SKM-1 (cell line): ENCODE results near the gene SYCE1L.
"Not testable (repeated sequence)": the region's sequence is repeated elsewhere in the genome, so short reads cannot be mapped to it uniquely, and the experiment has no call there.

Experiments used
- DNase-seq: peaks from one replicate; lab custom pipeline; 2025; ENCODE audit not compliant: unreplicated experiment; lab: John Stamatoyannopoulos, UW

The SYCE1L gene, protein sequence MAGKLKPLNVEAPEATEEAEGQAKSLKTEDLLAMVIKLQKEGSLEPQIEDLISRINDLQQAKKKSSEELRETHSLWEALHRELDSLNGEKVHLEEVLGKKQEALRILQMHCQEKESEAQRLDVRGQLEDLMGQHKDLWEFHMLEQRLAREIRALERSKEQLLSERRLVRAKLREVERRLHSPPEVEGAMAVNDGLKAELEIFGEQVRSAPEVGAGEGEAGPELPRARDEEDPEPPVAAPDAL

DNA sequence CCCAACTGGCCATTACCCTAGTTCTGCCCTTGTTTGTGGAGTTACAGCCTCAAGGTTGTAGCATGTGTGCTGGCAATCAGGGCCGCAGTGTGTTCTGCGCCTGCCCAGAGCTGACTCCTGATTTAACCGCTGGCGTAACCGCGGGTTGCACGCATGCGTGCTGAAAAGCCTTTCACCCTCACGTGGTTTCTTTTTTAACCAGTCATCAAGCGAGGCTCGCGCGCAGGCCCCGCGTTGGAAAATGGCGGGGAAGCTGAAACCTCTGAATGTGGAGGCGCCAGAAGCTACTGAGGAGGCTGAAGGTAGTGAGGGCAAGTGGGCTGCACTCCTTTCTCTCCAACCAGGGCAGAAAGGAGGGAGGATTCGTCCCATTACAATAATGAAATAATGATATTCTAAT lies at the start of gene SYCE1L:
SYCE1L (plus strand) TSS at position 198 of the 400 bp plus-strand sequence; CDS start at position 242, 44 bp downstream.
- DNase-seq = no peak

DNA sequence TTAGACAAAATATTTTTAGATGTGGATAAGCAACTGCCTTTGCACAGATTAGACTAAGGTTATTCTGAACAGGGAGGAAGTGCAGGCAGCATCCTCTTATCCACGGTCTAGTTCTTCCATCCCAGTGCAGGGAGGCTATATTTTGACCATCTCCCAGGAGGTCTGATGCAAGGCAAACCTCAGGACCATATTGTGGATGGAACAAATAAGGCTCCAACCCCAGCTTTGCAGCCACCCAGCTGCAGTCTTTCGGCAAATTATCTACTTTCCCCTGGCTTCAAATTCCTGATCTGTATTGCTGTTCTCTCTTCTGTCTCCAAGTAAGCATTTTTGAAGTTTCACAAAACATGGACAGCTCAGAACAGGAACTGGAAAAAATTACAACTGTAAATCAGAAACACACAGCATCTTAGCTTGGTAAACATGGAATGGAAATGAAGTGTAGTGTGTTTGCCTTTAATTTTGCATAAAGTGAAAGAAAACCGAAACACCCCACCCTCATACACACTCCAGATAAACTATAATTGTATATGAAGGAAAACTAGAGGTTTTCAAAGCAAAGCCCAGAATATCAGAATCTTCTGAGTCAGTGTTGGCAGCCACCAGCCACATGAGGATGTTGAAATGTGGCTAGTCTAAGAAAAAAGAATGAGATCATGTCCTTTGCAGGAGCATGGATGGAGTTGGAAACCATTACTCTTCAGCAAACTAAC lies 41.7 kb upstream of the SYCE1L start:
- no peak for DNase-seq

DNA sequence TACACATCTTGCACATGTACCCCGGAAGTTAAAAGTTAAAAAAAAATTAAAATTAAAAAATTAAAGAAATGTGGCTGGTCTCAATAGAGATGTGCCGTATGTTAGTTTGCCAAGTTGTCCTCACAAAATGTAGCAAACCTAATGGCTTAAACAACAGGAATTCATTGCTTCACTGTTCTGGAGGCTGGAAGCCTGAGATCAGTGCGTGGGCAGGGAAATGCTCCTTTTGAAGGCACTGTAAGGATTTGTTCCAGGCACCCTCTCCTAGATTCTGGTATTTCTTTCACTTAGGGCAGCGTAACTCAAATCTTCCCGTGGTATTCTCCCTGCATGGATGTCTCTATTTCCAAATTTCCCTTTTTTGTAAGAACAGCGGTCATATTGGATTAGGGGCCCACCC lies 40.9 kb upstream of the SYCE1L start:
- DNase-seq = no peak

DNA sequence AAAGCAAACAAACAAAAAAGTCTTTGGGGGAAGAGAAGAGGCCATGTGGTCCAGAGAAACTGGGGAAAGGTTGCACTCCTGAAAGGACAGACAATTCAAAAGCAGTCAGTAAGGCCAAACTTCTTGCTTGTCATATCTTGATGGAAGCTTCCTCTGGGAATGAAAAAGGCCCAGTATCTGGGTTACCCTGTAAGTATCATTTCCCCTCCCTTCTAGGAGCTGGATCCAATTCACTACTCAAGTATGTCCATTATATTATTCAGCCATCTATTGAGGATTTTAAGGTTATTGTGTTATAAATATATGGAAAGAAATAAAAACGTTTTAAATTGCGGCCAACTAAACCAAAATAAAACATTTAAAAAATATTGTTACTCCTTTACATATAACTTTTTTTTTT lies 34.2 kb upstream of the SYCE1L start:
- no peak for DNase-seq

DNA sequence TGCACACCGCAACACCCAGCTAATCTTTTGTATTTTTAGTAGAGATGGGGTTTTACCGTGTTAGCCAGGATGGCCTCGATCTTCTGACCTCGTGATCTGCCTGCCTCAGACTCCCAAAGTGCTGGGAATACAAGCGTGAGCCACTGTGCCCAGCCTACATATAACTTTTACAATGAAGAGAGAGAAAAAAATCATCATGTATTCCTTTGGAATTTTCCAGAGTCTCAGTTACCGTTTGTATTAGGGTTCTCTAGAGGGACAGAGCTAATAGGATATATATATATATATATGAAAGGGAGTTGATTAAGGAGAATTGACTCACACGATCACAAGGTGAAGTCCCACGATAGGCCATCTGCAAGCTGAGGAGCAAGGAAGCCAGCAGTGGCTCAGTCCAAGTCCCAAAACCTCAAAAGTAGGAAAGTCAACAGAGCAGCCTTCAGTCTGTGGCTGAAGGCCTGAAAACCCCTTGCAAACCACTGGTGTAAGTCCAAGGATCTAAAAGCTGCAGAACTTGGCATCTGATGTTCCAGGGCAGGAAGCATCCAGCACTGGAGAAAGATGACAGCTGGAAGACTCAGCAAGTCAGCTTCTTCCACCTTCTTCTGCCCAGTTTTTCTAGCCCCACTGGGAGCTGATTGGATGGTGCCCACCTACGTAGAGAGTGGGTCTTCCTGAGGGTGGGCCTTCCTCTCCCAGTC lies 33.5 kb upstream of the SYCE1L start:
- not testable (repeated sequence) for DNase-seq

DNA sequence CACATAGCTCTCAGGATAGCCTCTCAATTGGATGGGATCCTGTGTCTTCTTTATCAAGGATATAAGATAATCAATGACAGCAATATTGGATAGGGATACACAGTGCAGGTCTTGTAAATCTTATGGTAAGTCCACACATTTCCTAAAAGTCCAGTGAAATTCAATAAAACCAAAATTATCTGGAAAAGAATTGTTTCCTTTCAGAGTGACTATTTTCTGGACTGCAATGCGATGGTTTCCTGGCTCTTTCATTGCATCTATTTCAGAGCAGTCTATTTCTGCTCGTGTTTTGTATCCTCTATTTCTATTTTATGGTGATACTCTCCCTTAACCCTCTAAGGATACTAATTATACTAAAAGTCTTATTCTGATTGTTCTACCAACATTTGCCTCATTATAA lies 32.5 kb upstream of the SYCE1L start:
- no peak for DNase-seq

DNA sequence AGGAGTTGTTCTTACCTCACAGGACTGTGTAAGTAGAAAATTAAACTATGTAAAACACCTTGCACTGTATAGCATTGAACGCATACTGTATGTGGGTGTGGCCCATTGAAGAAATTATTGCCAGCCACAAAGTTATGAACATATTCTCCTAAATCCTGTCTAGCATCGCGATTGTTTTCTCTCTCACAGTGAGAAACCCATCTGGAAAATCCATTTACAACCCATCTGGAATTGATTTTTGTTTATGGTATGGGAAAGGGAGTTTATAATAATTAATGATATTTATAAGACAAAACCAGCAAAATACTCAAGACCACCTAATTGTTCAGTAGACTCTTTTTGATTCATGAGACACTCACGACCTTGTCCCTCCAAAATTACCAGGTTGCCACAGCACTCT lies 30.3 kb upstream of the SYCE1L start:
- DNase-seq = no peak

DNA sequence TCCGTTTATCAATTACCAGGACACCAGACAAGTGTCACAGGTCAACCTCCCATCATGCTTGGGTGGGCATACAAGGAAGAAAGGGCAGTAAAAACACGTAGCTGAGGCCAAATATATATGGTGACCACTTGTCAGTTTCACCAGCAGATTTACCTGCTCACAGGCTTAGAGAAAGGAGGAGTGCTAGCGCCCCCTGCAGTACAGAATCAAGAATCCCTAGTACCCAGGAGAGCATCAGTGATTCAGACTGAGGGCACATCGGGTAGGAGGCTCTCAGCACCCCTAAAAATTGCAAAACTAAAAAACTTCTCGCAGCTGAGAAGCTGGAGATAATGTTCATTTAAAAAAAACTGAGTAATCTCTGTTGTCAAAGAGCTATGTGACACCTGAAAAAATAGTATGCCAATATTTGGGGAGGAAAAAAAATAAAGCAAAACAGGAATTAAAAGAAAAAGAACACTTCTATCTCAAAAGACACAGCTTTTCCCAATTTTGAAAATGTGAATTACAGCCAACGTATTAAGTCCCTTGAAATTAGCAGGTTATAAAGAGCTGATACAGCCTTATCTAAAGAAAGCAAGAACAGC lies 29.5 kb upstream of the SYCE1L start:
- peak; percentile 23 for DNase-seq

DNA sequence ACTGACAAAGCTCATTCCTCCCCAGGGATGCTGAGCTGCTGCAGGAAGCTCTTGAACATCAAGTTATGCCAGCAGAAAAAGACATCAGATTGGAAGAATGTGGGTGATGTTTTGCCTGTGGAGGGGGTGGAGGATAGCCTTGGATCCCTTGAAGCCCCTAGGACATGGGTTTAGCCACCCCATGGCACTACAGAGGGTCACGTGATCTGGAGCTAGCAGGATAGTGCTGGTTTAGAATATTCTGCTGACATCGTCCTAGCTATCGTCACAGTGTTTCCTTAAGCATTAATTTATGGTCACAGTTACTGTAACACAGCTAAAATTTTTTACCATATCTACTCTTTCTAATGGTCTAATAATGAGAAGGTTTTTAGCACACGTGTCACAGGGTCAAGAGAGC lies 28.4 kb upstream of the SYCE1L start:
- DNase-seq = no peak

DNA sequence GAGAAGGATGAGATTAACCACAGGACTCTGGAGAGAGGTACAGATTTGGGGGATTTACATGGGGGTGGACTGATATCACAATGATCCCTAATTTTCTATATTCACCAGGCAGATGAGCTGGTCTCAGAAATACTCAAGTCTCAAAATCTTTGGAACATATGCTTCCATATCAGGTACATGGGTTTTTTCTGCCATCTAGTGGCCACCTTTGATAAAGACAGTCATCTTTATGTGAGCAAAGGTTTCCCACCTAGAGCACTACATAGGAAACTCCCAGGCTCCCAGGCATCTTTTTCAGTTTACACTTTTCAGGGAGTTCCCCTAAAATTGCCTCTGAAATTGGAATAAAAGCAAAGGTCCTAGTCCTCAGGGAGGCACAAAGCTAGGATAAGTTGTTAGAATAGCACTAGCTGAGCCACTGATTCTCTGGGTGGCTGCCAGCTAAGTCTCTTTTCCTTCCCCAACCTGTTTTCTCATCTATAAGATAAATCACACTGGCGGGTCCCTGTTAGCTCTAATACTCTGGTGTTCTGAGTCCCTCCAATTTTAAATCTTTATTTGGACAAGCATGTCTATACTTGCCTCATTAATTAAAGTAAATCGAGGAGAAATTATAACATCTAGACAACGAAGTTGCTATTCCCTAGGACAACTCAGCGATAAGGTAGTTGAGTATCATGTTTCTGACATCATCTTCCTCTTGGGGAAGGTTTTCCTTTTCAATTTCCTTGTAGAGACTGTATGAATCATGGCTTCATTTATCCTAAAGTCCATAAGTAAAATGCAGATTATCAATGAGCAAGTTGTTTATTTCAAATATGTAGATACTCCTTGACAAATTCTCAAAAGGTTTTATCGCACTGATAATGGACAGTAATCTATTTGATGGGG lies 27.2 kb upstream of the SYCE1L start:
- DNase-seq = peak; percentile 40

DNA sequence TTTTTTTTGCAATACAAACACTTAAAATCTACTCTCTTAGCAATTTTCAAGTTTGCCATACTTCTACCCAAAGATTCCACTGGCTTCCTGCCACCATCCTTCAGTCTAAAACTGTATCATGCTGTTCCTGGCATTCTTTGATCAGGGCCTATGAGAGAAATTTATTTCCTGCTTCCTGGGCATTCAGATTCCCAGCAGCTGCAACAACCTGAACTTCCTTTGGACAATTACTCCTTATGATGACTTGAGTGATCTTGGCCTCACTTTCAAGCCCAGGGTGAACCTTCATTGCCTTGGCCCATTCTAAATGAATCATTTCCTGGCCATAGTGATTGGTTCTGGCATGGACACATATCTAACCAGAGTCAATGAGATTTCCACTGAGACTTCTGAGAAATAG lies 26.3 kb upstream of the SYCE1L start:
- no peak for DNase-seq

DNA sequence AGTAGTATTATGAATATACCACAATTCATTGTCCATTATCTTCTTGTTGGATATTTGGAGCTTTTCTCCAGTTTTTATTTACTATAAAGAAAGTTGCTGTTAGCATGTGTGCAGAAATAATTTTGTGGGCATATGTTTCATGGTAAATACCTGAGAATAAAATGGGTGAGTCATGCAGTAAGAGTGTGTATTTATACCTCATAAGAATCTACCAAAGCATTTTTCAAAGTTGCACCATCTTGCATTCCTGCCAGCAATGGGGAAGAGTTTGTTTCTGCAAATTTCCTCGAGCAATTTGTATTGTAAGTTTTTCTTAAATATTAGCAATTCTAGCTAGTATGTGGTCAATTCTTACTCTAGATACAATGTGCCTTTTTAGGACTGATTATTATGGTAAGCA lies 16.1 kb upstream of the SYCE1L start:
- no peak for DNase-seq

DNA sequence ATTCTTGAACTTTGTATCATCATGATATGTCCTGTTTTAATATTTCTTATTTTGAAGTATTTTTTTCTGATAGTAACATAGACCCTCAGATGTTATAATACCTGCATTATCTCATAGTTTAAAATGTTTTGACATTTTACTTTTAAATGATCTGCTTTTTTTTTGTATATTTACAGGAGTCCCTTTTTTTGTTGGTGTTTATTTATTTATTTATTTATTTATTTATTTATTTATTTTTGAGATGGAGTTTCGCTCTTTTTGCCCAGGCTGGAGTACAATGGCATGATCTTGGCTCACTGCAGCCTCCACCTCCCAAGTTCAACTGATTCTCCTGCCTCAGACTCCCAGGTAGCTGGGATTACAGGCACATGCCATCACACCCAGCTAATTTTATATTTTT lies 12.9 kb upstream of the SYCE1L start:
- not testable (repeated sequence) for DNase-seq

DNA sequence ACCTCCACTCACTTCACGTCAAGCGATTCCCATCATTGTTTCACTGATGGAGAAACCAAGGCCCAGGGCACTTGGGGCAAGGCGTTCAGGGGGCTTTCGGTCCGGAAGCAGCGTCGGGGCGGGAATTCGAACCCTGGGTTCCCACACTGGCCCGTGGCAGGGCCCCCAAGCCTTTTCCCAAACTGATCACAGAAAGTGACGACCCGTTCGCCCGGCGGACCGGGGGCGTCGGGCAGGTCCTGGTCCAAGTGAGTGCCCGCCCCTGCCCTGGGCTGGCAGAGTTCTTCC lies 9.1 kb upstream of the SYCE1L start:
- no peak for DNase-seq

DNA sequence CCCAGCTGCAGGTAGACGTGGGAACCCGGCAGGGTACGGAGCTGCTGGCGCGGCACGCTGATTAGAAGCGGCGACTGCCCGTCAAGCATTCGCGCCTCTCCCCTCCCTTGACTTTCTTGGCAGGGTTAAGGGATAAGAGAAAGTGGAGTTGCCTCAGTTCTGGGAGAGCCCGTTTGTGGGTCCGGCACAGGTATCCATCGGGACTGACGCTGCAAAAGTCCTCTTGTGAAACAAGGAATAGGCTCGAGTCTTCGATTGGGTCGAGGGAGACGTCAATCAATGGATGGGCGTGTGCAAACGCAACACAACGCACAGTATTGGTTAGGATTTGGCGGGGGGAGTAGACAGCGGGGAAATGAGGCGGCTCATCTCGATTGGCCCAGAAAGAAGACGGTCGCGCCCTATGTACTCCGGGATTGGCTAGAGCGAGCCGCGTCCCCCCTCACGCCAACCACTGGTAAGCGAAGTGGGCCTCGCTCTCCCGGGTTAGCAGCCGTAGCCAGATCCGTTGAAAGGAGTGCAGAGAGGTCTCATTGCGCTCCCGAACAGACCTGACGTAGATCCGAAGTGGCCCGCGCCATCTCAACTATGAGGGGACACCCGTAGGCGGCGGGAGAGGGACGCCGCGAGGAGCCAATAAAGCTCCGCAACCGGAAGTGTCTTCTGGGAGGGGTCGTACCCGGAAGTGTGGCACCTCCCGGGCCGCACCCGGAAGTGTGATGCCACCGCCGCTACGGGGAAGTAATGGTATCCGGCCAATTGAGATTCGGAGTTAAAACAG lies 8.5 kb upstream of the SYCE1L start, which contains the start of gene MON1B:
MON1B (plus strand) TSS at position 713 of the 781 bp plus-strand sequence. CDS start 296 bp downstream, outside the sequence.
- DNase-seq = peak; percentile 98

DNA sequence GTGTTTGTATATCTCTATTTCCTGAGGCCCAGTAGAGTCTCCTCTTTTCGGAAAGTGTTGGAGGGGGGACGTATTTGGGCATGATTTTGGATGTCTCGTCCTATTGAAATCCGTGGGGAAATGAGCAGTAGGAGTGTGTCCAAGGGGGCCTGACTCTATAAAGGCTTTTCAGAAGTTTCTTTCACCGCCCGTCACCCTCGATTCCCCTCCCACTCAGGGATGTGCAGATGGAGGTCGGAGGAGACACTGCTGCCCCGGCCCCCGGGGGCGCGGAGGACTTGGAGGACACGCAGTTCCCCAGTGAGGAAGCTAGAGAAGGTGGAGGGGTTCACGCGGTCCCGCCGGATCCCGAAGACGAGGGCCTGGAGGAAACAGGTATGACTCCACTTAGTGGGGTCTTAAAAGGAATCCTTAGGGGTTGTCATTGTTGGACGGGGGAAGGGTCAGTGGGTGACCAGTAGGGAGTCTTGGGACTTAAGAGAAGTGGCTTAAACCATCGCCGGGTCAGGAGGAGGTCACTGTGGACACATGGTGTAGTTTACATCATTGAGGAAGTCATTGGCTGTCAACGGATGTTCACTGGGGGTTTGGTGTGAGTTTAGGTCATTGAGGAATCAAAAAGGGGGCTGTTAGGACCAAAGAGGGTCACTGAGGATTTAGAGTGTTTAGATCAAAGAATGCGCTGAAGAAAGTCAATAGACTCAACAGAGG lies 7.8 kb upstream of the SYCE1L start:
- DNase-seq = peak; percentile 18

DNA sequence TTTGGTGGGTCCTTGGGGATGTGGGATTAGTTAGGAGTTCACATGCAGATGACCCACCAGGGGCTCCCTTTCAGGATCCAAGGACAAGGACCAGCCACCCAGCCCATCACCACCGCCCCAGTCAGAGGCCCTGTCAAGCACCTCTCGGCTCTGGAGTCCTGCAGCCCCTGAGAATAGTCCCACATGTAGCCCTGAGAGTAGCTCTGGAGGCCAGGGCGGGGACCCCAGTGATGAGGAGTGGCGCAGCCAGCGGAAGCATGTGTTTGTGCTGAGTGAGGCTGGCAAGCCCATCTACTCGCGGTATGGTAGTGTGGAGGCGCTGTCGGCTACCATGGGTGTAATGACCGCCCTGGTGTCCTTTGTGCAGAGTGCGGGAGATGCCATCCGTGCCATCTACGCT lies 5.8 kb upstream of the SYCE1L start:
- no peak for DNase-seq

DNA sequence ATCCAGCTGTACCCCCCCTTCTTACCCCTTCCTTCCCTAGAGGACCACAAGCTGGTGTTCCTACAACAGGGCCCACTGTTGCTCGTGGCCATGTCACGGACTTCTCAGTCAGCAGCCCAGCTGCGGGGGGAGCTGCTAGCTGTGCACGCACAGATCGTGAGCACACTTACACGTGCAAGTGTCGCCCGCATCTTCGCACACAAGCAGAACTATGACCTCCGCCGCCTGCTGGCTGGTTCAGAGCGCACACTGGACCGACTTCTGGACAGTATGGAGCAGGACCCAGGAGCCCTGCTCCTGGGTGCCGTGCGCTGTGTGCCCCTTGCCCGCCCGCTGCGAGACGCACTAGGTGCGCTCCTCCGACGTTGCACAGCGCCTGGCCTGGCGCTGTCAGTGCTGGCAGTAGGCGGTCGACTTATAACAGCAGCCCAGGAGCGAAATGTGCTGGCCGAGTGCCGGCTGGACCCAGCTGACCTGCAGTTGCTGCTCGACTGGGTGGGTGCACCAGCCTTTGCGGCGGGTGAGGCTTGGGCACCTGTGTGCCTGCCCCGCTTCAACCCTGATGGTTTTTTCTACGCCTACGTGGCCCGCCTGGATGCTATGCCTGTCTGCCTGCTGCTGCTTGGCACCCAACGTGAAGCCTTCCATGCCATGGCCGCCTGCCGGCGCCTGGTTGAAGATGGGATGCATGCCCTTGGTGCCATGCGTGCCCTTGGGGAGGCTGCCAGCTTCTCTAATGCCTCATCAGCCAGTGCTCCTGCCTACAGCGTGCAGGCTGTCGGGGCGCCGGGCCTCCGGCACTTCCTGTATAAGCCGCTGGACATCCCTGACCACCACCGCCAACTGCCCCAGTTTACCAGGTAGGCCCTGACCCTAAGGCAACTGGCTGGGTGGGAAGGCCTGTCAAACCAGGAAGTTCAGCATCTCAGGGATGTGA lies 4.6 kb upstream of the SYCE1L start:
- no peak for DNase-seq
